Measurements from ENCODE around the gene SMIM35. TPM values are rescaled to one million over a fixed set of nuclear protein-coding genes. Genes with fewer than 3 reads are reported as not detected.

SMIM35 gene
- total RNA-seq, 1 experiment from 2014 or later: not detected

DNA sequence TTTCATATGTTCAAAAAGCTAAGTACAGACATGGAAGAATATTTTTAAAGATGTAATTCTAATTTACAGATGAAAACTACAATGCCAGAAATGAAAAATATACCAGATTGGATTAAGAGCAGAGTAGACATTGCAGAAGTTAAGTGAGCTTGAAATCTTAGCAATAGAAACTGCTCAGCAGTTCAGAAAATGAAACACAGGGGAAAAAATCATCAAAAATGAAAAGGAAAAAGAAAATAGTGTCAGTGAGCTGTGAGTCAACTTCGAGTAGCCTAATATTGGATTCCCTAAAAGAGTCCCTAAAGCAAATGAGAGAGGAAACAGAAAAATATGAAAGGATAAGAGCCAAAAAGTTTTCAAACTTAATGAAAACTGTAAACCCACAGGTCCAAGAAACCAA lies 126.4 kb downstream of the SMIM35 start:
- DNase-seq (ENCODE audit: low read depth): no peak
- in situ Hi-C loops (cut with HindIII; ENCODE audit: low pct_unique_long_range_greater_than_20kb, low sequenced_read_pairs): no loop called here

DNA sequence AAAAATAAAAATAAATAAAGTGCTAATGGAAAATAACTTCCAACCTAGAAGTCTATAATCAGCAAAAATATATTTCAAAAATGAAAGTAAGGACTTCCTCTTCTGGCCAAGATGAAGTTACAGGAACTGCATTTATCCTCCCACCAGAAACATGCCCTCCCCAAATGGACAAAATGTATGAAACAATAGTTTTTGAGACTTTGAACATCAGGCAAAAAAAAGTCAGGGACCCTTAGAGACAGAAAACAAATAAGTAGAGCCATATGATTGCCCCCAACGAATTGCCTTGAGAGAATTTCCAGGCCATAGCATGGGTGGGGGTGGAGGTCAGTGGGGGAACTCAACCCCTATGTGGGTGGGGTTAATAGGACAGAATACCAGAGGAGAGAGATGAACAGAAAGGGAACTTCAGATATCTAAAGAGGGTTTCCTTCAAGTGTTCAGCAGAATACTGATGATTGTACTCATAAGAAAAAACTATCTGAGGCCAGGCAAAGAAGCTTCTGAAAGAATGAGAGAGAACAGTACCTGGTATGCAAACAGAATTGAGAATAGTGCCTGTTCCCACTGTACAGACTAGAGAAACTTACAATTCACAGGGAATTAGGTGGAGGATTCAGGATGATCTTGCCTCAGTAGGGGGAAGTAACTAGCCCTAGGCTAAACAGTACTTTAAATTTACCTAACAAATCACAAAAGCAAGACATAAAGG lies 127.2 kb downstream of the SMIM35 start:
- in situ Hi-C loops (cut with HindIII; ENCODE audit: low pct_unique_long_range_greater_than_20kb, low sequenced_read_pairs): no loop called here
- DNase-seq (ENCODE audit: low read depth): no peak

DNA sequence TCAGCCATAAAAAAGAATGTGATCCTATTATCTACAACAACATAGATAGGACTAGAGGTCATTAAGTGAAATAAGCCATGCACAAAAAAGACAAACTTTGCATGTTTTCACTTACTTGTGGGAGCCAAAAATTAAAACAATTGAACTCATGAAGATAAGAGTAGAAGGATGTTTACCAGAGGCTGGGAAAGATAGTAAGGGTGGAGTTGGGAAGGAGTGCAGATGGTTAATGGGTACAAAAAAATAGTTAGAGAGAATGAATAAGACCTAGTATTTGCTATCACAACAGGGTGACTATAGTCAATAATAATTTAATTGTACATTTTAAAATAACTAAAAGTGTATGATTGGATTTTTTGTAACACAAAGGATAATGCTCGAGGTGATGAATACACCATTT lies 127.8 kb downstream of the SMIM35 start:
- no peak for DNase-seq (ENCODE audit: low read depth)
- in situ Hi-C loops (cut with HindIII; ENCODE audit: low pct_unique_long_range_greater_than_20kb, low sequenced_read_pairs): no loop called here

Other genes starting within 250 kb of the SMIM35 start
- not detected in 2 replicates for gene FXYD6, start 210.3 kb downstream of the SMIM35 start, total RNA-seq (2014; rRNA removed; shearing (Covaris generic); ENCODE audit: low replicate concordance)
- not detected in 2 replicates for gene TMPRSS13, start 157.6 kb downstream of the SMIM35 start, total RNA-seq (2014; rRNA removed; shearing (Covaris generic); ENCODE audit: low replicate concordance)
- not detected in 2 replicates for gene IL10RA, start 100.6 kb downstream of the SMIM35 start, total RNA-seq (2014; rRNA removed; shearing (Covaris generic); ENCODE audit: low replicate concordance)
- gene TMPRSS4, start 9.9 kb downstream of the SMIM35 start, total RNA-seq (2014; rRNA removed; shearing (Covaris generic); ENCODE audit: low replicate concordance): not detected in 2 replicates
- gene SCN4B, start 65.9 kb upstream of the SMIM35 start, total RNA-seq (2014; rRNA removed; shearing (Covaris generic); ENCODE audit: low replicate concordance): 0.38 and 0.68 TPM in 2 replicates
- gene SCN2B, start 89.7 kb upstream of the SMIM35 start, total RNA-seq (2014; rRNA removed; shearing (Covaris generic); ENCODE audit: low replicate concordance): not detected in 2 replicates
- gene JAML, start 138.0 kb upstream of the SMIM35 start, total RNA-seq (2014; rRNA removed; shearing (Covaris generic); ENCODE audit: low replicate concordance): not detected in 2 replicates
- gene MPZL3, start 165.4 kb upstream of the SMIM35 start, total RNA-seq (2014; rRNA removed; shearing (Covaris generic); ENCODE audit: low replicate concordance): 6.0 and 9.1 TPM in 2 replicates
- not detected in 2 replicates for gene MPZL2, start 177.3 kb upstream of the SMIM35 start, total RNA-seq (2014; rRNA removed; shearing (Covaris generic); ENCODE audit: low replicate concordance)
- gene CD3E, start 217.8 kb upstream of the SMIM35 start, total RNA-seq (2014; rRNA removed; shearing (Covaris generic); ENCODE audit: low replicate concordance): not detected in 2 replicates